Inflammatory macrophage (primary cell): ENCODE results near the gene L3MBTL4.
A peak's percentile ranks its signal among the peaks of the same experiment; 100 is the strongest.
"Not testable (repeated sequence)": the region's sequence is repeated elsewhere in the genome, so short reads cannot be mapped to it uniquely, and the experiment has no call there.

Source experiments
- DNase-seq, 2 donors: peaks; one replicate each; pipeline ENCODE4 v3.0.0-alpha.2; 2020 to 2022
- total RNA-seq, 18 experiments: gene quantifications; one replicate each; lab custom pipeline; 2026; ENCODE audit warnings: mixed read lengths in 6 of 18, inconsistent platforms in 2 of 18; lab: John Stamatoyannopoulos, UW

Gene L3MBTL4
- total RNA-seq: 5.0 to 23.8 (median 9.8) reads per million in 18 experiments

GRCh38 chr18:6414723-6415417 lies at the start of gene L3MBTL4:
Gene L3MBTL4, minus strand, starts transcription at chr18:6414911. Its CDS starts 103,286 bp downstream, at chr18:6311625.
- peak in 1 of 2 donors; percentile 37 for DNase-seq

DNA sequence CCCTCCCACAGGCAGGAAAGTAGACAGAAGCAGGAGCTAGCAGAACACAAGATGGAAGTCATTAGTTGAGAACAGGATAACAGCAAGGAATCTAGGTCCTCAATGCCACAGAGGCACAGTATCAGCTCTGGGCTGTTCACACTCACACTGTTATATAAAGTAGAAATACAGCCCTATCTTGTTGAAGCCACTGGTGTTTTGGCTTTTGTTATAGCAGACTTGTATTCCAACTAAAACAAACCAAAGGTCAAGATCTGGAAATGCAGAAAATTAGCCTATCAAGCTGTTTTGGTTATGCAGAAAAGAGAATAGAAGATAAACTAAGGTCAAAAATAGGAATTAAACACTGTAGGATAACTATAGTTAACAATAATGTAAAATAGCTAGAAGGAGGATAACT lies 37.5 kb upstream of the L3MBTL4 start:
- DNase-seq: no peak

- no peak for DNase-seq
These were observed 34.5 kb upstream of the L3MBTL4 start for GRCh38 chr18:6449213-6449612.

GRCh38 chr18:6444466-6445228 lies 29.9 kb upstream of the L3MBTL4 start:
- no peak for DNase-seq

DNA sequence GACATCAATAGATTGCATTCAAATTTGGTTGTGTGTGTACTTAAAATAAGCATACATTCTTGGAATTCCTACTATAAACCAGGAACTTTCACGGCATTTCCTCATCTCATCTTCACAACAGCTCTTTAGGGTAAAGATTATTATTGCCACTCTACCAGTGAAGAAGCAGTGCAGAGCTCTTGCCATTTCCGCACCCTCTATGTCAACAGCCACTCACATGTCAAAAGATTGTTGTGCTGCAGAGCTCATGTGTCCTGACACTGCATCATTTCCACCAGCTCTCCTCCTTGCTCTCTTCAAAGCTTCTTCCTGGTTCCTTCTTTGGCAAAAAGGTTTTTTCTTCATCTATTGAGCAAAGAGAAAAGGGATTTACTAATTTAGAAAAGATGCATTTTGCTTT lies 26.5 kb upstream of the L3MBTL4 start:
- DNase-seq: no peak

- DNase-seq: no peak
These were observed 23.5 kb upstream of the L3MBTL4 start for GRCh38 chr18:6437937-6438818.

- DNase-seq: no peak
These were observed 21.0 kb upstream of the L3MBTL4 start for GRCh38 chr18:6435731-6436130.

- DNase-seq: no peak
These were observed 20.4 kb upstream of the L3MBTL4 start for GRCh38 chr18:6434987-6435709.

DNA sequence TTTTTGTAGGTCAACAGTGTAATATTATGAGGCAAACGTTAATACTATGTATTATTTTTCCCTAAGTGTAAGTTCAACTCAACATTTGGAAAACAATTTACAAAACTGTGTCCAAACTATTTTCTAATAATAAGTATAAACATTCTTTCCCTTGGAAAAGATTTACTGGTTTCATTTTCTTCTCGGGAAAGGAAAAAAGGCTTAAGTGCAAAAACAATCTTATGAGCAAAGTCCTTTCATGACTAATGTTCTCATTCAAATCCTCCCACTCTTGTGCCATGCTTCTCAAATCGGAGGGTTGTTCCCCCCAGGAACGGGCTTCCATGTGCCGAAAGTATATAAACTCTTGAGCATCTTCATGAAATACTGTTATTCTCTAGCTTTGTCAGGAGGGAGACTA lies 19.8 kb upstream of the L3MBTL4 start:
- no peak for DNase-seq

- no peak for DNase-seq
These were observed 17.1 kb upstream of the L3MBTL4 start for GRCh38 chr18:6431659-6432318.

DNA sequence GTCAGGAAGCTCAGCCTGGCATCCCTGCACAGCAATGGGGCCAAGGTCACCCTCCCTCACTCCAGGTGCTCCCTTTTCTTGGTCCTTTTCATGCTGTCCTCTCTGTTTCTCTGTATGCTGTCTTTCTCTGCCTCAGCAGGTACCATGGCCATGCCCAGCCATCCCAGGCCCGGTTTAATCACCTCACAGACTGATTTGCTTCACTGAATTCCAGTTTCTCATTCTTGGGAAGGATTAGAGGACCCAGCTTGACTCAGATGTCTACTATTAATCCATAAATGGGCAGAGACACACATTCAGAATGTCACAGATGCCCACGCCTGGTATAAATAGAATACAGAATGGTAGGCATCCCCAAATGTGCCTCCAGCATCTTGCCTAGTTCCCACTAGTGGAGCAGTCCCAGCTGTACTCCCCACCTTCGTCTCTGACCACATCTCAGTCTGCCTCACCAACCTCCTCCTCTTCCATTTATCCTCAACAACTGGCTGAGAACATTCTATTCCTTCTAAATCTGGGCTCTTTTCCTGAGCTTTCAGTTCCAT lies 14.2 kb upstream of the L3MBTL4 start:
- DNase-seq: no peak

DNA sequence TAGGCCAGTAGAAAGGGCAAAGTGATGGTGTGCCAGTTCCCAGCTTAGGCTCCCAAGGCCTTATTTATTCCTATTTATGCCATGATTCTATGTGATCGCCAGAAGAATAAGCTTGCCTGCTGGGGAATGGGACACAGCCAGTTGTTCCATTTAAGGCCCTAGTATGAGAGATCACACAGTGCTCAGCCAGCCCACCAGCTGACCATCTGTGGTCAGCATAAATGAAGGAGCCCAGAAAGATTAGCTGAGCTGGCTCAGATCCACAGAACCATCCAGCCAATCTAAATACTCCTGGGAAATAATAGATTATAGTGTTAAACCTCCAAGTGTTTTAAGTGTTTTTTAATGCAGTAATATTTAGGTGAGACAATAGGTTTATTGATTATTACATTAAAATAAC lies 12.6 kb upstream of the L3MBTL4 start:
- DNase-seq: no peak

- DNase-seq: no peak
These were observed 8.6 kb upstream of the L3MBTL4 start for GRCh38 chr18:6423289-6423688.

DNA sequence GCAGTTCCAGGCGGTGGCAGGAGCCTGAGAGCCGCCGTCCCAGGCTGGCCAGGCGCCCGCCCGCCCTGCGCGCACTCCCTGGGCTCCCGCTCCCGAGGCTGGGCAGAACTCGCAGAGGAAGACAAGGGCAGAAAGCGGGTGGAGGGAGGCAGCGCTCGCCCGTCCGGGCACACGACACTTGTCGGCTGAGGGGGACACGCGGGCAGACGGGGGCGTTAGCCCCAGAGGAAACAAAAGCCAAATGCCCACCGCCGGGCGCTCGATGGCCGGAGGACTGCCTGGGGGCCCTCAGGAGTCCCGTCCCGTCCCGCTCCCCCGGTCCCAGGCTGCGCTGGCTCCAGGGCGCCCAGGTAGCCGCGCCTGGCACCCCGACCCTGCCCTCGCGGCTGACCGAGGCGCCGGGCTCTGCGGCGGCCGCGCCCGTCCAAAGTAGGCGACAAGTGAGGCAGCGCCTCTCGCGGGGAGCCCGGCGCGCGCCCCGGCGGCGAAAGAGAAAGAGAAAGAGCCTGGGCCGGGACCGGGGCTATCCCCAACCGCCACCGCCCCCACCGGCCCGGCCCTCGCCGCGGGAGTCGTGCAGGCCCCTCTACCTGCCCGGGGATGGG lies 491 bp downstream of the L3MBTL4 start:
- peak; percentile 48 to 73 for DNase-seq

DNA sequence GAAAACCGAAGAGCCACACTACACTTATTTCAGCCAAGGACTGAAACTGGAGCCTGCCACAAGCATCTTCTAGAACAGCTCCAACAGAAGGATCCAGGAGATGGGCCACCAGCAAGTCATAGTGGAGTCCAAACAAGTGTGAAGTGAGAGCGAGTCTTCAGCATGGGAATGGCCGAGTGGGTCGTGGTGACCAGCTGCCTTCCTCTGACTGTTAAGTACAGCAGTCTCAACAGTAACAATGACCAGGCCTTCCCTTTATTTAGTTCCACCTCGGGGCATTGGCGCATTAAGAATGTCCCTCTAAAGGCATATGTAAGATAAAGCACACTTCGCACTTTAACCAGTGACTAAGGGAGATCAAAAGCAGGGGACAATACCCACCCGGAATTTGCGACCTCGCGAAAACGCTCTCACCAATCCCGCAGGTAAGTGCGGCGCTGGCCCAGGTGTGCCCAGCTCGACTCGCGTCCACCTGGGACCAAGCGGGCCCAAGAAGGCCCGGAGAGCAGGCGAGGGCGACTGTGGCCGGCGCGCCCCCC lies 1.1 kb downstream of the L3MBTL4 start:
- DNase-seq: peak; percentile 39 to 42

GRCh38 chr18:6412933-6413472 lies 1.7 kb downstream of the L3MBTL4 start:
- no peak for DNase-seq

DNA sequence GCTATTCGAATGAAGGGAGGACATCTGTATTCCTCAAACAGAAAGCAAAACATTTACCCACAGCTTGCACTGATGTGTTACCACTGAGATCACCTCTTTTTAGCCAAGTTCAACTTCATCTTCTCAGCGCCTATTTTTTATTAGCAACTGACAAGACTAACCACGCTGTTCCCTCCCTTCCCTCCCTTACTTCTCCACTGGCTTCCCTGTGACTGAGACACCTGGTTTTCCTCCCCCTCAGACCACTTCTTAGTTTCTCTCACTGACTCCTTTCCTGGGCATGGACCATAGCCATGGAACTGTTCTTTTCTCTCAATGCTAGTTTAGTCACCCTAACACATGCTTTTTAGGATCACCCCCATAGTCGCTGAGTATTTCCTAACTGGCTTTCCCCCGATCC lies 3.3 kb downstream of the L3MBTL4 start:
- DNase-seq: no peak

- DNase-seq: no peak
These were observed 4.8 kb downstream of the L3MBTL4 start for GRCh38 chr18:6409933-6410332.

DNA sequence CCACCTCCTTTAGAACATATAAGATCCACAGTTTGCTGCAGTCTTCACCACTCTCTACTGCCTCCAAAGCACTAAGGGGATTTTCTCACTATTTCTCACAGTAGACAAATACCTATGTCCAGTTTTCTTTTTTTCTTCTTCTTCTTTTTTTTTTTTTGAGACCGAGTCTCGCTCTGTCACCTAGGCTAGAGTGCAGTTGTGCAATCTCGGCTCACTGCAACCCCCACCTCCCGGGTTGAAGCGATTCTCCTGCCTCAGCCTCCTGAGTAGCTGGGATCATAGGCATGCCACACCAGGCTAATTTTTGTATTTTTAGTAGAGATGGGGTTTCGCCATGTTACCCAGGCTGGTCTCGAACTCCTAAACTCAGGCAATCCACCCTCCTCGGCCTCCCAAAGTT lies 6.2 kb downstream of the L3MBTL4 start:
- not testable (repeated sequence) for DNase-seq

DNA sequence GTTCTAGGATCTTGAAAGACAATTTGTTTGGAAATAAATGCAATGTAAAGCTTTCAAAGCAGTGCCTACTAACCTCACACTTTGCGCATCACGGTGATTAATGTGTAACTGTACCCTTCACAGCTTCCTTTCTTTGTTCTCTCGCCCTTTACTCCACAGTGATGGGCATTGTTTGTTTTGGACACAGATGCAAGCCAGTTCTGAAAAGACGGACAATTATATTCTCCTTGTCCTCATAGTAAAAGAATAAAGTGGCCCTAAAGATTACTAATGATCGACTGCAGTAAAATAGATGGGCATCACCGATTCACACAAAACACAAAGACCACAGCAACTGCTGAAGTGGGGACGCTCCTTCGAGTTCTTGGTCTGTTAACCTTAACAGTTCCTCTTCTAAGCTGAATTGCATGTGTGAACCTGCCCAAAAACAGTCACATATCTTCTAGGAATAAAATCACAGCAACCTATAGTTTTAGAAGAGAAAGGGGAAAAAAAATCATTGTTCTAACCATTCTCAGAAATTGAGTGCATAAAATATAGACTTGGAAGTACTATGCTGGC lies 7.7 kb downstream of the L3MBTL4 start:
- no peak for DNase-seq
